Epithelial cell of esophagus (primary cell): ENCODE measurements around the gene CIBAR2.

Experiments
- DNase-seq: peaks from one replicate; pipeline ENCODE4 v3.0.0; 2010; ENCODE audit warnings: low read depth
- H3K4me3 ChIP-seq: 2 replicates; pipeline ENCODE4 v1.5.1; 2011; ENCODE audit warnings: mild to moderate bottlenecking, low read length, control low read depth
- TF ChIP-seq, protein P1 (sequence below): IDR thresholded peaks from 2 replicates; pipeline ENCODE4 v1.5.1; 2011; ENCODE audit warnings: low read depth, mild to moderate bottlenecking, low read length, control low read depth, inconsistent platforms; ENCODE audit not compliant: insufficient read depth; ENCODE audit errors: missing control alignments

CIBAR2 gene

DNA sequence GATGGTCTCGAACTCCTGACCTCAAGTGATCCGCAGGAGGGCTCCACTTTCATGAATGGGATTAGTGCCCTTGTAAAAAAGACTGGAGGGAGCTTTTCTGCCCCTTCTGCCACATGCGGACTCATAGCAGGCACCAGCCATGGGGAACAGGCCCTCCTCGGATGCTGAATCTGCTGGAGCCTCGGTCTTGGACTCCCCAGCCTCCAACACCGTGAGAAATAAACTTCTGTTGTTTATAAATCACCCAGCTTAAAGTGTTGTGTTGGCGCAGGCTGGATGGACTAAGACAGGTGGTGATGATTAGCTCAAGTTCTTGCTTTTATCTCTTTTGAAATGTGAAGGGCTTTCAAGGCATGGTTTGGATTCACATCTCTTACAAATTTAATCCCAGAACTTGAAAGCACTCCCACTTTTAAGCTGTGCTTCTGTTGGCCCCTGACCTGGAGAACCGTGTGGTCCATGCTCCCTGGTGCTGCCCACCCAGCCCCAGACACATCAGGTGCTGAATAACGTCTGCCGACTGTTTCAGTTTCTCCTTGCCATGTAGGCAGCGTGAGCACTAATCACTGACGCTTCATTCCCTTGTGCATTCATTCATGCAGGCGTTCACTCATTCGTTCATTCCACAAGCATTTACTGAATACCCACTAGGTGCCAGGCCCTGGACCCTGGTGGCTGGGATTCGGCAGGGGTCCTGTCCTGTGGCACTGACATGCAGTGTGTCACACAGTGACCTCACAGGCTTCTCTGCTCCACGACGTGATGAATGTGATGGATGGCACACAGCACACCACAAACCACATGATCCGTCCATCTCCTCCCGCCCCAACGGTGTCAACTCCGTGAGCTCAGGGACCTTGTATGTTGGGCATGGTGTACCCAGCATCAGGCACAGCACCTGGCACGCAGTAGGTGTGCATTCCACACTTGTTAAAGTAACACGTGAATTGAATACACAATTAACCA lies 8.9 kb downstream of the CIBAR2 start:
- TF ChIP-seq, protein P1, sequence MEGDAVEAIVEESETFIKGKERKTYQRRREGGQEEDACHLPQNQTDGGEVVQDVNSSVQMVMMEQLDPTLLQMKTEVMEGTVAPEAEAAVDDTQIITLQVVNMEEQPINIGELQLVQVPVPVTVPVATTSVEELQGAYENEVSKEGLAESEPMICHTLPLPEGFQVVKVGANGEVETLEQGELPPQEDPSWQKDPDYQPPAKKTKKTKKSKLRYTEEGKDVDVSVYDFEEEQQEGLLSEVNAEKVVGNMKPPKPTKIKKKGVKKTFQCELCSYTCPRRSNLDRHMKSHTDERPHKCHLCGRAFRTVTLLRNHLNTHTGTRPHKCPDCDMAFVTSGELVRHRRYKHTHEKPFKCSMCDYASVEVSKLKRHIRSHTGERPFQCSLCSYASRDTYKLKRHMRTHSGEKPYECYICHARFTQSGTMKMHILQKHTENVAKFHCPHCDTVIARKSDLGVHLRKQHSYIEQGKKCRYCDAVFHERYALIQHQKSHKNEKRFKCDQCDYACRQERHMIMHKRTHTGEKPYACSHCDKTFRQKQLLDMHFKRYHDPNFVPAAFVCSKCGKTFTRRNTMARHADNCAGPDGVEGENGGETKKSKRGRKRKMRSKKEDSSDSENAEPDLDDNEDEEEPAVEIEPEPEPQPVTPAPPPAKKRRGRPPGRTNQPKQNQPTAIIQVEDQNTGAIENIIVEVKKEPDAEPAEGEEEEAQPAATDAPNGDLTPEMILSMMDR = no peak
- DNase-seq = no peak
- H3K4me3 ChIP-seq = no peak overlapping the region

GRCh38 chr16:85101956-85102630 lies 10.2 kb downstream of the CIBAR2 start:
- TF ChIP-seq, protein P1 = no peak
- H3K4me3 ChIP-seq = no peak overlapping the region

DNA sequence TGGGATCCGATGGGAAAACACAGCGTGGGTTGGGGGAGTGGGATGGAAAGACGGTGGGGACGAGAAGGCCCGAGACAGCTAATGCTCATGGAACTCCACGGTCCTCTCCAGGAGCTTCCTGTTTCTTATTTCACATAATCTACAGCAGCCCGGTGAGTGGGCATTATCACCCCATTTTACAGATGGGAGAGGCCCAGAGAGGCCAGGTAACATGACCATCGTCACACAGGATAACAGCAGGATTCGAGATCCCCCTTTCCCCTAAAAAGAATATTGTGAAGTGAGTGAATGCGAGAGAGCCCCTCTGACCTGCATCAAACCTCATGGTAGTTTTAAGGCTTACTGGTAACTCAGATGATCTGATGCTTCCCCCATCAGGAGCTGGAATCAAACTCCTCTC lies 12.0 kb downstream of the CIBAR2 start:
- no peak overlapping the region for H3K4me3 ChIP-seq
- no peak for DNase-seq
- TF ChIP-seq, protein P1 = no peak

More at GRCh38 chr16:85101956-85102630, 10.2 kb downstream of the CIBAR2 start:
- DNase-seq = no peak

- no peak overlapping the region for H3K4me3 ChIP-seq
- TF ChIP-seq, protein P1 = no peak
- no peak for DNase-seq
These were observed 13.7 kb downstream of the CIBAR2 start for GRCh38 chr16:85098565-85098964.

GRCh38 chr16:85096921-85097320 lies 15.4 kb downstream of the CIBAR2 start:
- DNase-seq = no peak
- H3K4me3 ChIP-seq = no peak overlapping the region
- TF ChIP-seq, protein P1 = no peak

- no peak overlapping the region for H3K4me3 ChIP-seq
- DNase-seq = no peak
- TF ChIP-seq, protein P1 = no peak
These were observed 17.5 kb downstream of the CIBAR2 start for GRCh38 chr16:85094812-85095211.
